ENCODE data around the gene NUAK2.

GRCh38 chr1:205306929-205307566 lies 14.5 kb downstream of the NUAK2 start:
- TF ChIP-seq CTCF (IDR thresholded peaks at IDR 0.05), result no peak
- no peak for TF ChIP-seq POLR2A (IDR thresholded peaks at IDR 0.05)

All from body of pancreas (tissue), 4 donors.